IMR-90 (cell line): ENCODE results near the gene ISCU. TPM values are rescaled to one million over a fixed set of nuclear protein-coding genes. Genes with fewer than 3 reads are reported as not detected.

Experiments used
- ATAC-seq: fragments of 200-7000 bp; cut with Tn5 transposase; 2 replicates; pipeline ENCODE4 v1.9.1; 2020; ENCODE audit warnings: low read depth, mild to moderate bottlenecking, moderate library complexity
- BruUV-seq: library from RNA; stranded (reverse); fragments of 400-500 nt; replicated peaks from 2 replicates; lab custom pipeline; 2021; lab: Mats Ljungman, UMichigan
- CTCF ChIA-PET: fragments of 300-600 bp; formaldehyde crosslinking; extraction: SDS; loops from one replicate; lab custom pipeline; 2021; ENCODE audit warnings: antibody characterized with exemption; lab: Yijun Ruan, JAX
- POLR2A ChIA-PET: fragments of 300-600 bp; sonication (Branson Sonifier 250); formaldehyde crosslinking; loops from one replicate; lab custom pipeline; 2022; ENCODE audit warnings: antibody characterized with exemption; ENCODE audit not compliant: unreplicated experiment; lab: Charles Lee
- DNase-seq: peaks from one replicate; pipeline ENCODE4 v3.0.0; 2013
- H2AFZ ChIP-seq: replicated peaks from 2 replicates; pipeline ENCODE3; 2013; ENCODE audit warnings: low read length, mild to moderate bottlenecking; ENCODE audit not compliant: poor library complexity
- H2AK5ac ChIP-seq: 2 replicates; pipeline ENCODE4 v1.6.1; 2013; ENCODE audit warnings: low read depth, low read length, inconsistent platforms
- H2AK9ac ChIP-seq: replicated peaks from 2 replicates; pipeline ENCODE3; 2013; ENCODE audit warnings: mild to moderate bottlenecking, low read depth, low read length, moderate library complexity; ENCODE audit not compliant: poor library complexity
- H2BK120ac ChIP-seq: 2 replicates; pipeline ENCODE4 v1.6.1; 2013; ENCODE audit warnings: low read depth, low read length, inconsistent platforms
- H2BK15ac ChIP-seq: 3 replicates; pipeline ENCODE4 v1.6.1; 2013; ENCODE audit warnings: low read depth, low read length, inconsistent platforms
- H2BK20ac ChIP-seq: 2 replicates; pipeline ENCODE4 v1.6.1; 2013; ENCODE audit warnings: low read depth, mild to moderate bottlenecking, inconsistent platforms, low read length, moderate library complexity
- H2BK5ac ChIP-seq: 2 replicates; pipeline ENCODE4 v1.6.1; 2013; ENCODE audit warnings: mild to moderate bottlenecking, low read depth, low read length, inconsistent platforms; ENCODE audit not compliant: poor library complexity, severe bottlenecking
- H3K14ac ChIP-seq: replicated peaks from 2 replicates; pipeline ENCODE4 v1.6.1; 2013; ENCODE audit warnings: low read depth, low read length, inconsistent platforms
- H3K18ac ChIP-seq: 2 replicates; pipeline ENCODE4 v1.6.1; 2013; ENCODE audit warnings: low read depth, low read length, control low read depth
- H3K23ac ChIP-seq: 2 replicates; pipeline ENCODE4 v1.6.1; 2013; ENCODE audit warnings: low read depth, low read length, inconsistent platforms
- H3K27ac ChIP-seq: 2 replicates; pipeline ENCODE4 v1.5.1; 2013; ENCODE audit warnings: mild to moderate bottlenecking, control low read depth, low read length; ENCODE audit not compliant: insufficient read depth
- H3K27me3 ChIP-seq: 2 replicates; pipeline ENCODE4 v1.6.1; 2013; ENCODE audit warnings: low read length; ENCODE audit not compliant: control insufficient read depth, insufficient read depth
- H3K36me3 ChIP-seq: 2 replicates; pipeline ENCODE4 v1.6.1; 2013; ENCODE audit warnings: low read length, mixed read lengths; ENCODE audit not compliant: control insufficient read depth, insufficient read depth
- H3K4ac ChIP-seq: 2 replicates; pipeline ENCODE4 v1.6.1; 2013; ENCODE audit warnings: low read depth, low read length, inconsistent platforms
- H3K4me1 ChIP-seq: 2 replicates; pipeline ENCODE4 v1.6.1; 2013; ENCODE audit warnings: low read length, mixed read lengths; ENCODE audit not compliant: control insufficient read depth, insufficient read depth
- H3K4me2 ChIP-seq: 2 replicates; pipeline ENCODE4 v1.6.1; 2013; ENCODE audit warnings: low read depth, mild to moderate bottlenecking, control low read depth, low read length, moderate library complexity
- H3K4me3 ChIP-seq: 2 replicates; pipeline ENCODE4 v1.5.1; 2013; ENCODE audit warnings: low read depth, mild to moderate bottlenecking, control low read depth, low read length, moderate library complexity; ENCODE audit not compliant: insufficient read depth
- H3K56ac ChIP-seq: 2 replicates; pipeline ENCODE4 v1.6.1; 2013; ENCODE audit warnings: low read length, inconsistent platforms; ENCODE audit not compliant: insufficient read depth; ENCODE audit errors: extremely low read depth
- H3K79me1 ChIP-seq, 2 experiments: 2 replicates each; pipeline ENCODE4 v1.6.1; 2013; ENCODE audit warnings: low read length in 2 of 2, inconsistent platforms in 1 of 2, low read depth in 1 of 2
- H3K9ac ChIP-seq: 2 replicates; pipeline ENCODE4 v1.6.1; 2013; ENCODE audit warnings: low read depth, low read length, control low read depth
- H3K9me1 ChIP-seq: 2 replicates; pipeline ENCODE4 v1.6.1; 2013; ENCODE audit warnings: low read length, inconsistent platforms; ENCODE audit not compliant: insufficient read depth
- H3K9me3 ChIP-seq: 2 replicates; pipeline ENCODE4 v1.6.1; 2013; ENCODE audit warnings: low read length; ENCODE audit not compliant: control insufficient read depth, insufficient read depth
- H4K20me1 ChIP-seq: 2 replicates; pipeline ENCODE4 v1.6.1; 2013; ENCODE audit warnings: low read length, inconsistent platforms; ENCODE audit not compliant: insufficient read depth
- H4K5ac ChIP-seq: 2 replicates; pipeline ENCODE4 v1.6.1; 2013; ENCODE audit warnings: mild to moderate bottlenecking, low read depth, low read length, control low read depth
- H4K8ac ChIP-seq, 2 experiments: 2 replicates each; pipeline ENCODE4 v1.6.1; 2013; ENCODE audit warnings: low read depth in 2 of 2, low read length in 2 of 2, control low read depth in 1 of 2, inconsistent platforms in 1 of 2
- H4K91ac ChIP-seq: 2 replicates; pipeline ENCODE4 v1.6.1; 2013; ENCODE audit warnings: low read depth, low read length, inconsistent platforms; ENCODE audit not compliant: insufficient read depth
- BHLHE40 ChIP-seq: fragments of 150-350 bp; IDR thresholded peaks from 2 replicates; pipeline ENCODE4 v1.6.1; 2016; ENCODE audit warnings: mild to moderate bottlenecking, low read depth, low read length
- FOS ChIP-seq: fragments of 150-350 bp; IDR thresholded peaks from 2 replicates; pipeline ENCODE4 v1.6.1; 2016; ENCODE audit warnings: low read depth, low read length
- SMC3 ChIP-seq: fragments of 150-350 bp; IDR thresholded peaks from 2 replicates; pipeline ENCODE4 v1.6.1; 2016; ENCODE audit warnings: low read depth, mild to moderate bottlenecking, antibody characterized with exemption, low read length, moderate library complexity
- WGBS, 2 experiments: methylation state at CpG; one replicate each; pipeline versions ENCODE4 v1.1.5 to v1.1.7; 2013; ENCODE audit warnings: missing lambda C conversion rate in 2 of 2; ENCODE audit not compliant: insufficient read length in 1 of 2; ENCODE audit errors: extremely low coverage in 2 of 2; 5-methylcytosine and 5-hydroxymethylcytosine counted together
- dilution Hi-C: fragments of 300-500 bp; cut with HindIII; formaldehyde crosslinking; loops from one replicate; pipeline ENCODE4 v1.14.3; 2018; ENCODE audit warnings: low sequenced_read_pairs; ENCODE audit not compliant: unreplicated experiment
- in situ Hi-C: fragments of 300-500 bp; cut with MboI; formaldehyde crosslinking; loops from 3 replicates; pipeline ENCODE4 v1.14.3; 2019; ENCODE audit warnings: low sequenced_read_pairs, inconsistent platforms, mixed read lengths
- intact Hi-C: fragments of 100-400 bp; cut with micrococcal nuclease; formaldehyde crosslinking; loops from 2 replicates; pipeline ENCODE4 v1.10.0; 2022
- polyA plus RNA-seq, 3 experiments: library from polyadenylated mRNA; depleted of rRNA; stranded (reverse); fragments of >200 nt; gene quantifications; 2 replicates each; pipeline ENCODE4 v1.2.3, GENCODE V29; 2012; ENCODE audit warnings: low replicate concordance in 1 of 3
- total RNA-seq: library from RNA; depleted of rRNA; stranded (reverse); fragments of >200 nt; gene quantifications from 2 replicates; pipeline ENCODE4 v1.2.3, GENCODE V29; 2012

ISCU gene
- total and polyA plus RNA-seq, 2 of the 4 experiments (the other 2 are of a cell fraction): 52.7 to 87.2 TPM

DNA sequence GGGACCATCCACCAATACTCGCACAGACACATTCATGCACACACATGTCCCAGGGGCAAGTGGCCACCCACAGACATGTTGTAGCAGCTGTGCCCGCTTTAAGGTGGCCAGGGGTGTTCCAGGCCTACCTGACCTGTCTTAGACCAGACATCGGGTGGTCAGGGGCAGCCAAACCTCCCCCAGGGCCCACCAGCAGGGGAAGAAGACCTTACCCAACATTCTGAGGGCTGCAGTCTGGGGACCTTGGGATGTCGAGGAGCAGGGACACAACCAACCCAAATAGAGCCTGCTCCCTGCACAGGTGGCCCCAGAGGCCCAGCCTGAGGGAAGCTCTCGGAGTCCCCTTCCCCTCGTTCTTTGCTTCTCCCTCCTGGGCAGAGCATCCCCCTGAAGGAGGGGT is 37.1 kb downstream of the ISCU start:
- Histone ChIP-seq H2AFZ (no peak overlapping the region), H4K8ac (no peak overlapping the region), H3K9ac (no peak overlapping the region), H3K4me2 (no peak overlapping the region), H2AK5ac (peak overlapping the region; percentile 51; the same call in 1 of the 2 replicates), H4K5ac (no peak overlapping the region), H3K9me3 (no peaks in the 10 kb centered on the region), H2BK120ac (no peak overlapping the region), H4K91ac (no peak overlapping the region), H3K27ac (no peak overlapping the region), H2AK9ac (no peak overlapping the region), H2BK15ac (no peak overlapping the region), H2BK5ac (no peak overlapping the region), H3K14ac (no peak overlapping the region), H3K56ac (no peak overlapping the region), H3K9me1 (peaks cover 7% of the 10 kb centered on the region; the same call in 1 of the 2 replicates), H3K79me1 (peaks cover 0 to 7% of the 10 kb centered on the region in 2 experiments; a peak in 2 of 4 replicates), H3K27me3 (no peaks in the 10 kb centered on the region), H3K36me3 (no peaks in the 10 kb centered on the region), H3K23ac (no peak overlapping the region), H3K4me3 (no peak overlapping the region), H4K20me1 (no peaks in the 10 kb centered on the region), H3K4me1 (peaks cover 3% of the 10 kb centered on the region; the same call in 1 of the 2 replicates), H3K4ac (no peak overlapping the region), H2BK20ac (no peak overlapping the region), H3K18ac (no peak overlapping the region)
- ATAC-seq (no peak), DNase-seq (no peak)
- WGBS, 2 experiments: 80% methylated on average over 1 of the region's 6 CpGs; no CpG with 5 or more reads in 1 of the 2 experiments
- in situ Hi-C loops (no loop called here), intact Hi-C loops (no loop called here), dilution Hi-C loops (no loop called here)
- ChIA-PET CTCF (no interaction called here), POLR2A (no interaction called here)
- TF ChIP-seq FOS (no peak), SMC3 (no peak), BHLHE40 (no peak)
- no TSS peak for BruUV-seq
